A673 (cell line): ENCODE data around the gene SYT17. TPM values are rescaled to one million over a fixed set of nuclear protein-coding genes. Genes with fewer than 3 reads are reported as not detected.

Source experiments
- BruUV-seq: library from RNA; stranded (reverse); fragments of 400-500 nt; replicated peaks from 2 replicates; lab custom pipeline; 2021; lab: Mats Ljungman, UMichigan
- CTCF ChIA-PET: fragments of 300-600 bp; sonication (Branson Sonifier 250); formaldehyde crosslinking; loops from one replicate; lab custom pipeline; 2022; ENCODE audit warnings: antibody characterized with exemption; lab: Charles Lee
- POLR2A ChIA-PET: fragments of 300-600 bp; sonication (Branson Sonifier 250); formaldehyde crosslinking; loops from one replicate; lab custom pipeline; 2022; ENCODE audit warnings: antibody characterized with exemption; ENCODE audit not compliant: low non-redundant PET; lab: Charles Lee
- DNase-seq: peaks from one replicate; pipeline ENCODE4 v3.0.0-alpha.2; 2015; ENCODE audit warnings: low spot score
- H3K27ac ChIP-seq: fragments of 200-600 bp; sonication (generic); 2 replicates; pipeline ENCODE4 v1.5.1; 2016; ENCODE audit warnings: mixed run types, low read depth, mild to moderate bottlenecking, mixed read lengths, antibody characterized with exemption, low read length; ENCODE audit not compliant: poor library complexity, severe bottlenecking
- H3K27me3 ChIP-seq: fragments of 200-600 bp; sonication (generic); replicated peaks from 2 replicates; pipeline ENCODE4 v1.6.1; 2017; ENCODE audit warnings: mixed run types, low read depth, mild to moderate bottlenecking, mixed read lengths, antibody characterized with exemption, low read length; ENCODE audit not compliant: insufficient read depth, poor library complexity
- H3K36me3 ChIP-seq: fragments of 200-600 bp; sonication (generic); 2 replicates; pipeline ENCODE4 v1.6.1; 2016; ENCODE audit warnings: mixed run types, mild to moderate bottlenecking, mixed read lengths, antibody characterized with exemption, low read length; ENCODE audit not compliant: insufficient read depth, poor library complexity, severe bottlenecking
- H3K4me1 ChIP-seq: fragments of 200-600 bp; sonication (generic); 2 replicates; pipeline ENCODE4 v1.6.1; 2017; ENCODE audit warnings: mixed run types, mild to moderate bottlenecking, mixed read lengths, antibody characterized with exemption, low read length; ENCODE audit not compliant: insufficient read depth, poor library complexity, severe bottlenecking
- H3K4me3 ChIP-seq: fragments of 200-600 bp; sonication (generic); 2 replicates; pipeline ENCODE4 v1.5.1; 2016; ENCODE audit warnings: low read depth, mixed run types, mild to moderate bottlenecking, mixed read lengths, low read length; ENCODE audit not compliant: poor library complexity, severe bottlenecking
- H3K9me3 ChIP-seq: fragments of 200-600 bp; sonication (generic); 2 replicates; pipeline ENCODE4 v1.6.1; 2016; ENCODE audit warnings: mixed run types, low read depth, mild to moderate bottlenecking, mixed read lengths, antibody characterized with exemption, low read length; ENCODE audit not compliant: poor library complexity, severe bottlenecking
- EZH2 ChIP-seq: fragments of 200-600 bp; sonication (generic); IDR thresholded peaks from 2 replicates; pipeline ENCODE4 v1.6.1; 2017; ENCODE audit warnings: borderline replicate concordance, low read depth, mild to moderate bottlenecking, mixed read lengths, antibody characterized with exemption, low read length; ENCODE audit not compliant: poor library complexity, severe bottlenecking
- intact Hi-C: fragments of 100-400 bp; cut with micrococcal nuclease; formaldehyde crosslinking; loops from one replicate; pipeline ENCODE4 v1.10.0; 2022; ENCODE audit not compliant: unreplicated experiment
- total RNA-seq: library from RNA; stranded (reverse); gene quantifications from 2 replicates; pipeline ENCODE4 v1.2.3, GENCODE V29; 2021
- TF ChIP-seq, protein P1 (sequence below): fragments of 300-800, 200-600 bp; sonication (generic); conservative IDR thresholded peaks from 2 replicates; pipeline ENCODE4 v1.5.1; 2017; ENCODE audit warnings: low read depth, mild to moderate bottlenecking, antibody characterized with exemption, low read length, moderate library complexity, mixed read lengths

Gene SYT17
- total RNA-seq, 1 experiment from 2014 or later = 0.24 TPM

DNA sequence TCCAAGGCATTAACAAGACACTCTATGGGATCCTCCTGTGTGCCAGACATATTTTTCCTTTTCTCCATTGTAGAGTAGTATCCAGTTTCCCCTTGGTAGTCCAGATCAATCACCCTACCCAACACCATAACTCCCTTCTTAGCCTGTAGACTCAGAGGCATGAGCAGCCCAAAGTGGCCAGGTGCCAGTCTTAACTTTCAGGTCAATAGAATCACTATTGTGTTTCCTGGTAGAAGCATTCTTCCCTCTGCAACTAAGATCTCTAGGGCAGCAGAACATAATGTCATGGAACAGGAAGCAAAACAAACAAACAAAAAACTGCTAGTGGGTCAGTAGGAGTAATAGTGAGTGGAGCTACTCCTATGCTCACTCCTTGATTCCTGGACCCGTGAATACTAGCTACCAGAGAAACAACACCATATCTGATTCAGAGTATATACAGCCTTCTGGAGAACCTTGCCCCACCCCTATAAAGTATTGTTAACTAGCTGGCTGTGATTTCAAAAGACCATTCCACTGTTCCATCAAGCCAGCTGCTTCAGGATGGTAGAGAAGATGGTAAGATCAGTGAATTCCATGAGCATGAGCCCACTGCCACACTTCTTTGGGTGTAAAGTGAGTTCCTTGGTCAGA lies 106.2 kb downstream of the SYT17 start:
- no peak overlapping the region for H3K27ac ChIP-seq
- no peak overlapping the region for H3K4me3 ChIP-seq
- H3K36me3 ChIP-seq = no peaks in the 10 kb centered on the region
- H3K27me3 ChIP-seq = no peaks in the 10 kb centered on the region
- ChIA-PET CTCF (no interaction called here), POLR2A (no interaction called here)
- intact Hi-C loops = no loop called here
- TF ChIP-seq EZH2 = no peak
- TF ChIP-seq, protein P1, sequence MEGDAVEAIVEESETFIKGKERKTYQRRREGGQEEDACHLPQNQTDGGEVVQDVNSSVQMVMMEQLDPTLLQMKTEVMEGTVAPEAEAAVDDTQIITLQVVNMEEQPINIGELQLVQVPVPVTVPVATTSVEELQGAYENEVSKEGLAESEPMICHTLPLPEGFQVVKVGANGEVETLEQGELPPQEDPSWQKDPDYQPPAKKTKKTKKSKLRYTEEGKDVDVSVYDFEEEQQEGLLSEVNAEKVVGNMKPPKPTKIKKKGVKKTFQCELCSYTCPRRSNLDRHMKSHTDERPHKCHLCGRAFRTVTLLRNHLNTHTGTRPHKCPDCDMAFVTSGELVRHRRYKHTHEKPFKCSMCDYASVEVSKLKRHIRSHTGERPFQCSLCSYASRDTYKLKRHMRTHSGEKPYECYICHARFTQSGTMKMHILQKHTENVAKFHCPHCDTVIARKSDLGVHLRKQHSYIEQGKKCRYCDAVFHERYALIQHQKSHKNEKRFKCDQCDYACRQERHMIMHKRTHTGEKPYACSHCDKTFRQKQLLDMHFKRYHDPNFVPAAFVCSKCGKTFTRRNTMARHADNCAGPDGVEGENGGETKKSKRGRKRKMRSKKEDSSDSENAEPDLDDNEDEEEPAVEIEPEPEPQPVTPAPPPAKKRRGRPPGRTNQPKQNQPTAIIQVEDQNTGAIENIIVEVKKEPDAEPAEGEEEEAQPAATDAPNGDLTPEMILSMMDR = no peak
- H3K9me3 ChIP-seq = no peaks in the 10 kb centered on the region
- BruUV-seq = no TSS peak
- no peaks in the 10 kb centered on the region for H3K4me1 ChIP-seq
- no peak for DNase-seq

DNA sequence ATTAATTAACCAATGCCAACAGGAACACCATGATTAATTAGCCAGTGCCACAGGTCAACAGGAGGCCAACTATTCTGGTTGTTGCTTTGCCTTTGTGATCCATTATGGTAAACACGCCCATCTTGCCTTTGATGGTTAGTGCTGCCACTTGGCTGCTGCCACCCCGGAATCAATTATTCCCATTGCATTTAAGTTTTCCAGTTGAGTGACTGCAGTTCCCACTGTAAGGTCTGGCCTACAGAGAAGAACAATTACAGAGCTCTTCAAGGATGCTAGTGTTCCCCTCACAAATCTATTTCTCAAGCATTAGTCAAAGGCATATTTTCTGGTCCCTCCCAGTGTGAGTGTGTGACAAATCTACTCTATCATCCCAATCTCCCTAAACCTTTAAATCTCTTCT lies 110.4 kb downstream of the SYT17 start:
- no peaks in the 10 kb centered on the region for H3K4me1 ChIP-seq
- no peaks in the 10 kb centered on the region for H3K27me3 ChIP-seq
- DNase-seq = no peak
- BruUV-seq = no TSS peak
- H3K27ac ChIP-seq = no peak overlapping the region
- no peak for TF ChIP-seq EZH2
- TF ChIP-seq, protein P1 = no peak
- ChIA-PET POLR2A (no interaction called here), CTCF (no interaction called here)
- no peaks in the 10 kb centered on the region for H3K9me3 ChIP-seq
- H3K36me3 ChIP-seq = no peaks in the 10 kb centered on the region
- intact Hi-C loops = no loop called here
- H3K4me3 ChIP-seq = no peak overlapping the region

DNA sequence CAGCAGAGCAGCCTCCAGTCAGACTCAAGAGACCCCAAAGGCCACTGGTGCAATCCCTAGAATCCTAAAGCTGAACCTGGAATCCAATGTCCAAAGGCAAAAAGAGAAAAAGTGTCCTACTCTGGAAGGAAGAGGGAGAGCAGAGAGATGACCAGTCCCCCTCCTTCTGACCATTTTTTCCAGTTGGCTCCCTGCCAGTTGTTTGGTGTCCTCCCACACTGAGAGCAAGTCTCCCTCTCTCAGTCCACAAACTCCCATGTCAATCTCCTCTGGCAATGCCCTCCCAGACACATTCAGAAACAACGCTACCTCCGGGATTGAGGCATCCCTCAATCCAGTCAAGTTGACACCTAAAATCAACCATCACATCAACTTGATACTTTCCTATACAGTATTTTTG lies 113.2 kb downstream of the SYT17 start:
- POLR2A ChIA-PET = interaction anchor here (0.6 kb wide), 1 partner anchor 13 kb away, joined by 3 read pairs; no protein-coding TSS in a partner anchor
- Histone ChIP-seq H3K36me3 (no peaks in the 10 kb centered on the region), H3K27me3 (no peaks in the 10 kb centered on the region), H3K9me3 (no peaks in the 10 kb centered on the region), H3K4me1 (no peaks in the 10 kb centered on the region), H3K27ac (no peak overlapping the region), H3K4me3 (no peak overlapping the region)
- BruUV-seq = no TSS peak
- TF ChIP-seq, protein P1 = no peak
- no peak for TF ChIP-seq EZH2
- CTCF ChIA-PET = no interaction called here
- no peak for DNase-seq
- intact Hi-C loops = no loop called here
